Adrenal gland (tissue), 12 donors: ENCODE results near the gene C1R. TPM values are rescaled to one million over a fixed set of nuclear protein-coding genes. Genes with fewer than 3 reads are reported as not detected.
A peak's percentile ranks its signal among the peaks of the same experiment; 100 is the strongest.

Experiments used
- DNase-seq, 7 donors: peaks; one replicate each; pipeline ENCODE4 v3.0.0-alpha.2; 2019 to 2020
- H3K27ac ChIP-seq, 5 donors: fragments of 200-600 bp; sonication (generic) in 4 of 5; 1 replicate in 3 of 5; 2 replicates in 2 of 5; pipeline versions ENCODE4 v1.5.1 to v1.8.0; 2016 to 2020; ENCODE audit warnings: mild to moderate bottlenecking in 1 of 5
- H3K27me3 ChIP-seq: fragments of 200-600 bp; 2 replicates; pipeline ENCODE4 v1.8.0; 2021
- H3K36me3 ChIP-seq, 2 donors: fragments of 200-600 bp; replicated peaks in 1 of 2; 1 replicate in 1 of 2; 2 replicates in 1 of 2; pipeline versions ENCODE4 v1.5.1 to v1.8.0; 2018 to 2022
- H3K4me1 ChIP-seq, 2 donors: fragments of 200-600 bp; replicated peaks in 1 of 2; 1 replicate in 1 of 2; 2 replicates in 1 of 2; pipeline versions ENCODE4 v1.5.1 to v1.8.0; 2018 to 2021
- H3K4me3 ChIP-seq, 4 donors: fragments of 200-600 bp; sonication (generic) in 3 of 4; one replicate each; pipeline ENCODE4 v1.5.1; 2016 to 2018
- H3K9me3 ChIP-seq, 3 donors: fragments of 200-600 bp; sonication (generic) in 1 of 3; replicated peaks in 1 of 3; 1 replicate in 2 of 3; 2 replicates in 1 of 3; pipeline versions ENCODE4 v1.5.1 to v1.8.0; 2016 to 2021
- CTCF ChIP-seq, 6 experiments: fragments of 450-650 bp in 4 of 6; fragments of 200-600 bp in 2 of 6; sonication (generic) in 1 of 6; IDR thresholded peaks; 1 replicate in 5 of 6; 2 replicates in 1 of 6; pipeline versions ENCODE4 v1.5.1 to v1.8.0; 2016 to 2021; ENCODE audit warnings: antibody characterized with exemption in 6 of 6, mild to moderate bottlenecking in 2 of 6, moderate library complexity in 1 of 6
- POLR2A ChIP-seq, 2 donors: fragments of 450-650 bp; IDR thresholded peaks; one replicate each; pipeline ENCODE4 v1.6.1; 2017; ENCODE audit warnings: antibody characterized with exemption in 2 of 2, mild to moderate bottlenecking in 2 of 2, moderate library complexity in 1 of 2
- whole genome bisulfite sequencing, 4 donors: extraction: QIAGEN DNeasy Blood & Tissue Kit in 2 of 4; methylation state at CpG; one replicate each; pipeline versions ENCODE4 v1.1.5 to v1.1.7; 2013 to 2017; 5-methylcytosine and 5-hydroxymethylcytosine counted together
- intact Hi-C, 2 donors: fragments of 100-400 bp; cut with DNase I; formaldehyde crosslinking; loops; one replicate each; pipeline versions ENCODE4 v1.14.1 to v1.15.0; 2022 to 2023
- polyA plus RNA-seq, 3 donors: library from polyadenylated mRNA; stranded (reverse); fragments of 200-250 nt in 2 of 3; fragments of 350-450 nt in 1 of 3; fragmentation: Illumina TruSeq in 1 of 3; extraction: RNeasy Lipid Tissue Mini Kit (QIAGEN cat#74804) in 1 of 3; gene quantifications; one replicate each; pipeline ENCODE4 v1.2.3, GENCODE V29; 2013 to 2014
- total RNA-seq, 9 donors: library from RNA; depleted of rRNA in 4 of 9; stranded (reverse); fragments of >200 nt in 4 of 9; fragments of 120-200 nt in 1 of 9; fragmentation: NEBNext Ultra II Directional in 1 of 9; extraction: Animal tissue kit (Norgen Biotek cat#: 25700) in 1 of 9; gene quantifications; one replicate each; pipeline versions ENCODE4 v1.1.0 to v1.2.4, GENCODE V29; 2013 to 2023
- donor health status: healthy with polysubstance abuse.
- donor health status: Bipolar disorder and iron deficiency.
- donor health status: DM: yes; HTN: yes; CAD: no.
- donor health status: DM: no; HTN: no; CAD: no.
- donor health status: DM: no; HTN: no; CAD: no.
- donor health status: DM: yes; HTN: yes; CAD: no.

C1R gene
- total and polyA plus RNA-seq, 12 donors, result 10.3 to 1,160 (median 366) TPM

GRCh38 chr12:7114851-7115250 lies 22.6 kb upstream of the C1R start:
- H3K9me3 ChIP-seq, result no peaks in the 10 kb centered on the region
- H3K36me3 ChIP-seq, result peaks cover 0 to 7% of the 10 kb centered on the region in 2 donors
- no peak overlapping the region for H3K27ac ChIP-seq
- intact Hi-C loops, result loop anchor here (10.0 kb wide), 2 partner anchors 150 to 160 kb away; partner anchors contain the start of gene PTPN6 (in 1 of the 2)
- TF ChIP-seq CTCF (IDR thresholded peaks at IDR 0.05), result no peak
- H3K27me3 ChIP-seq, result no peaks in the 10 kb centered on the region
- 78 to 94% (median 85%) methylated on average over 6 of the region's 6 CpGs for WGBS, 4 donors
- peak in 1 of 7 donors; percentile 3 for DNase-seq
- no peak overlapping the region for H3K4me3 ChIP-seq
- H3K4me1 ChIP-seq, result peaks cover 0 to 16% of the 10 kb centered on the region in 2 donors

- 80 to 85% (median 83%) methylated on average over 11 of the region's 11 CpGs for WGBS, 4 donors
- Histone ChIP-seq H3K9me3 (no peaks in the 10 kb centered on the region), H3K4me3 (no peak overlapping the region), H3K27me3 (no peaks in the 10 kb centered on the region), H3K36me3 (peaks cover 0 to 7% of the 10 kb centered on the region in 2 donors), H3K27ac (no peak overlapping the region), H3K4me1 (peaks cover 0 to 13% of the 10 kb centered on the region in 2 donors)
- TF ChIP-seq POLR2A (IDR thresholded peaks at IDR 0.05), result no peak
- no peak for TF ChIP-seq CTCF (IDR thresholded peaks at IDR 0.05)
- intact Hi-C loops, result loop anchor here (10.0 kb wide), 2 partner anchors 149 to 159 kb away; partner anchors contain the start of gene PTPN6 (in 1 of the 2)
- peak in 1 of 7 donors; percentile 11 for DNase-seq
These were observed 21.8 kb upstream of the C1R start for GRCh38 chr12:7114008-7114407.

- intact Hi-C loops, result loop anchor here (10.0 kb wide), 2 partner anchors 149 to 159 kb away; partner anchors contain the start of gene PTPN6 (in 1 of the 2)
- Histone ChIP-seq H3K4me3 (no peak overlapping the region), H3K9me3 (no peaks in the 10 kb centered on the region), H3K27me3 (no peaks in the 10 kb centered on the region), H3K36me3 (peaks cover 0 to 7% of the 10 kb centered on the region in 2 donors), H3K4me1 (peaks cover 0 to 13% of the 10 kb centered on the region in 2 donors), H3K27ac (peak overlapping the region in 1 of 5 donors; percentile 4)
- peak in 1 of 7 donors; percentile 41 for DNase-seq
- WGBS, 4 donors, result 25 to 40% (median 32%) methylated on average over 5 of the region's 5 CpGs
- TF ChIP-seq CTCF (IDR thresholded peaks at IDR 0.05) (peak; percentile 73 to 88 (median 78)), POLR2A (IDR thresholded peaks at IDR 0.05) (no peak)
These were observed 21.2 kb upstream of the C1R start for GRCh38 chr12:7113389-7113871.

- DNase-seq, result peak in 1 of 7 donors; percentile 6
- TF ChIP-seq POLR2A (IDR thresholded peaks at IDR 0.05) (no peak), CTCF (IDR thresholded peaks at IDR 0.05) (no peak)
- intact Hi-C loops, result loop anchor here (10.0 kb wide), 2 partner anchors 147 to 157 kb away; partner anchors contain the start of gene PTPN6 (in 1 of the 2)
- H3K36me3 ChIP-seq, result peaks cover 0 to 7% of the 10 kb centered on the region in 2 donors
- no peak overlapping the region for H3K4me3 ChIP-seq
- peak overlapping the region in 2 of 5 donors; percentile 4 to 15 for H3K27ac ChIP-seq
- no peaks in the 10 kb centered on the region for H3K9me3 ChIP-seq
- 76 to 85% (median 81%) methylated on average over 4 of the region's 4 CpGs for whole genome bisulfite sequencing, 4 donors
- no peaks in the 10 kb centered on the region for H3K27me3 ChIP-seq
- H3K4me1 ChIP-seq, result peaks cover 0 to 24% of the 10 kb centered on the region in 2 donors
These were observed 19.8 kb upstream of the C1R start for GRCh38 chr12:7112041-7112440.
